HG03469 (cell line): ENCODE data around the gene JARID2.
"Not testable (repeated sequence)": the region's sequence is repeated elsewhere in the genome, so short reads cannot be mapped to it uniquely, and the experiment has no call there.

ENCODE experiments used
- ATAC-seq: cut with Tn5 transposase; IDR thresholded peaks from one replicate; pipeline ENCODE4 v1.9.1; 2021; ENCODE audit warnings: mild to moderate bottlenecking, moderate library complexity, moderate number of reproducible peaks; ENCODE audit not compliant: unreplicated experiment

The JARID2 gene

DNA sequence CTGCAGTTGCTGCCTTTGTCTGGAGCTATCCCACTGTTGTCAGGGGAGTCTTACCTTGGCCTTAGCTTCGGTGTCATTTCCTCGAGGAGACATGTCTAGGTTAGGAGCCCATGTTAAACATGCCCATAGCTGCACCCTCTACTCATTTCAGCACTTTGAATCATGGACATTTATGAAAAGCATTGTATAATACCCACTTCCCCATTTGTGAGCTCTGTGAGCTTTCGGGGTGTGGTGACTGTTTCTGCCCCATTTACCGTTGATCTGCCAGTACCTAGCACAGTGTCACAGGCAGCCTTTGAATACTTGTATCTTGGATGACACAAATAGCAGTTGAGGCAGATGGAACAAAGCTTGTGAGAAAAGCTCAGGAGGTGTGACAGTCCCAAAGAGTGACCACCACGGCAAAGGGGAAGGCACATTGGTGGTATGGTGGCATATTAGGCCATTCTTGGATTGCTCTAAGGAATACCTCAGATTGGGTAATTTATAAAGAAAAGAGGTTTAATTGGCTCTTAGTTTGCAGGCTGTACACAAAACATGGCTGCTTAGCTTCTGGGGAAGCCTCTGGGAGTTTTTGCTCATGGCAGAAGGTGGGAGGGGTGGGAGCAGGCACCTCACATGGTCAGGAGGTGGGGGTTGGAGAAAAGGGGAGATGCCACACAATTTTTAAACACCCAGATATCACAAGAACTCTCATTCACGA lies 42.0 kb downstream of the JARID2 start:
- peak; percentile 89 for ATAC-seq

DNA sequence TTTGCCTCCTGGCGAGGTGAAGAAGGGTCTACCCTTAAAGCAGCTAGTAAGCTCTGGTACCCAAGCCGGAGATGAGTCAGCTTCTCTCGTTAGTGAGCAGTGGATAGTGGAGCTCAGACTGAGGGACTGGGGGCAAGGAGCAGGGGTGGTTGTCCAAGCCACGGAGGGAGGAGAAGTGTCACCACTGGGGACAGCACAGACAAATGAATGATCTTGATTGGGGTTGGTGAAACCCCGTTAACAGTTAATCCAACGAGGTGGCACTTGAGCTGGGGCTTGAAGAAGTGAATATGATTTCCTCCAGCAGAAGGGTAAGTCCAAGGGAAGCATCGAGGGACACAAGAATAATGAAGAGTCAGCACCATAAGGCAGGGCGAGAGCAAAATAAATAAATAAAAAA lies 43.0 kb downstream of the JARID2 start:
- no peak for ATAC-seq

DNA sequence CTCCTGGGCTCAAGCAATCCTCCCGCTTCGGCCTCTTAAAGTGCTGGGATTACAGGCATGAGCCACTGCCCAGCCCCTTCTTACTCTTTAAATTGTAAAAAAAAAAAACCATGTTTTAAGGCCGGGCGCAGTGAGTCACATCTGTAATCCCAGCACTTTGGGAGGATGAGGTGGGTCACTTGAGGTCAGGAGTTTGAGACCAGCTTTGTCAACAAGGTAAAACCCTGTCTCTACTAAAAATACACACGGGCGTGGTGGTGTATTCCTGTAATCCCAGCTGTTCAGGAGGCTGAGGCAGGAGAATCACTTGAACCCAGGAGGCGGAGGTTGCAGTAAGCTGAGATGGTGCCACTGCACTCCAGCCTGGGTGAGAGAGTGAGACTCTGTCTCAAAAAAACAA lies 43.6 kb downstream of the JARID2 start:
- not testable (repeated sequence) for ATAC-seq

DNA sequence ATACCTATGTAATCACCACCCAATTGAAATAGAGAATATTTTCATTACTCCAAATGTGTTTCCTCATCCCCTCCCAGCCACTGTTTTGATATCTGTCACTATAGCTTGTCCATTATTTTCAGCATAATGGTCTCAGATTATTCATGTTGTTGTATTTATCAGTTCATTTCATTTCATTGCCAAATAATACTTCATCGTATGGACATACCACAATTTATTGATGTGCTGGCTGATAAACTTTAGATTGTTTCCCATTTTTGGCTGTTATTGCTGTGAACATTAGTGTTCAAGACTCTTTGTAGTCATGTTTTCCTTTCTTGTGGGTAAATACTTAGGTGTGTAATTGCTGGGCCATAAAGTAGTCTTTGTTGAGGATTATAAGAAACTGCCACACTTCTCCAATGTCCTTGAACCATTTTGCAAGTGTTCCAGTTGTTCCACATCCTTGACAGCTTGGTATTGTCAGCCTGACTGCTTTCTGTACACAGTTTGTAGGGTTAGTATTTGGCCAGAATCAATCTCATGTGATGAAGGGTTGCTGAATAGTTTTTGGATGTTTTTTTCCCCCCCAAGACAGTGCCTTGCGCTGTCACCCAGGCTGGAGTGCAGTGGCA lies 44.3 kb downstream of the JARID2 start:
- no peak for ATAC-seq

DNA sequence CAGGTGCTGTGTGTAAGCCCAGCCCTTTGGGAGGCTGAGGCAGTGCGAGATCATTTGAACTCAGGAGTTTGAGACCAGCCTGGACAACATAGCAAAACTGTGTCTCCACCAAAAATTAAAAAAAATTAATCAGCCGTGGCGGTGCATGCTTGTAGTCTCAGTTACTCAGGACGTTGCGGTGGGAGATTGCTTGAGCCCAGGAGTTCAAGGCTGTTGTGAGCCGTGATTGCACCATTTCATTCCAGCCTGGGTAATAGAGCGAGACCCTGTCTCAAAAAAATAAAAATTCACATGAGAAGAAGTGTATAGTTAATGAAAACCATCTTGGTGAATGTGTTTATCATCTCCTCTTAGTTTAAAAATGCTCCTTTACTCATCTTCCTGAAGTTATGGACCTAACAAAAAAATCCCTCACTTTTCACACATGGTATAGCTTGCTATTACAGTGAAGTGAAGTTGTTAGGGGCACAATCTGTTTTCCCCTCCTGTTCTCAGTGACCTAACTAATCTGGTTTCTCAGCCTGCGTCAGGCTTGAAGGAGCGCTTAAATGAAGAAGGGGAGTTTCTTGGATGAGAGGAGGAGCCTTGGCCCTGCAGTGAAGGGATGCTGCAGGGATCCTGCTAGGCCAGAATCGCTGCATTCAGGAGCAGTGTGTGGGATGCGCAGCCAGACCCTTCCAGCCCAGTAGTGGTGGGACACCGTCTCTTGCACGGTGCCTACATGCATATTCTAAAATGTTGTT lies 45.3 kb downstream of the JARID2 start:
- ATAC-seq = no peak

DNA sequence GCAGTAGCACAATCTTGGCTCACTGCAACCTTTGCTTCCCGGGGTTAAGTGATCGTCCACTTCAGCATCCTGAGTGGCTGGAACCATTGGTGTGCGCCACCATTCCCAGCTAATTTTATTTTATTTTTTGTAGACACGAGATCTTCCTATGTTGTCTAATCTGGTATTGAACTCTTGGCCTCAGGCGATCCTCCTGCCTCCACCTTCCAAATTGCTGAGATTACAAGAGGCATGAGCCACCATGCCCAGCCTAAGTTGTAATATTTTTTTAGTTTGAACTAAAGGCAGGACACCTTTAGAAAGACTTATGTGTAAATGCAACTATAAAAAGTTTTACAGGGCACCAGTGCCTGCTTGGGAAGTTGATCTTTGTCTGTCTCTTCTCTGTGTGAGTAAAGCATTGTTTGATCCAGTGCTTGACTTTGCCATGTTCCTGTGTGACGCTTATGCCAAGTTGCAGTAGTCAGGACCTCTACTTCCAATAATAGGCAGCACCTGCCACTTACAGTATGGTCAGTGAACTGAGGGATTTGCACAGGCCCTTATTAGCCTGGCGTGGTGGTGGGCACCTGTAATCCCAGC lies 46.9 kb downstream of the JARID2 start:
- ATAC-seq = no peak

DNA sequence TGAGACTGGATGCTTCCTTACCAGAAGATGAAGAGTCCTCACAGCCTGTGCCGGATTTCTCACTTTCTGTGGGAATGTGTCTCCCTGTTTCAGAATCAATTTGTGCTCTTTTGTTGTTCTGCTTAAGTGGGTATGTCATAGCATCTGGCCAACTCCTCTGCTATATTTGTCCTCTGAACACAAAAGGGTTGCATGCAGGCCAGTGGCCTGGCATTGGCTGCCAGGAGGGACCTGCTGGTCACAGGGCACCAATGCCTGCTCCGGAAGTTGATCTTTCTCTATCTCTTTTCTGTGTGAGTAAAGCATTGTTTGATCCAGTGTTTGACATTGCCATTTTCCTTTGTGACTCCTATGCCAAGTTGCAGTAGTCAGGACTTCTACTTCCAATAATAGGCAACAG lies 47.8 kb downstream of the JARID2 start:
- ATAC-seq = no peak

DNA sequence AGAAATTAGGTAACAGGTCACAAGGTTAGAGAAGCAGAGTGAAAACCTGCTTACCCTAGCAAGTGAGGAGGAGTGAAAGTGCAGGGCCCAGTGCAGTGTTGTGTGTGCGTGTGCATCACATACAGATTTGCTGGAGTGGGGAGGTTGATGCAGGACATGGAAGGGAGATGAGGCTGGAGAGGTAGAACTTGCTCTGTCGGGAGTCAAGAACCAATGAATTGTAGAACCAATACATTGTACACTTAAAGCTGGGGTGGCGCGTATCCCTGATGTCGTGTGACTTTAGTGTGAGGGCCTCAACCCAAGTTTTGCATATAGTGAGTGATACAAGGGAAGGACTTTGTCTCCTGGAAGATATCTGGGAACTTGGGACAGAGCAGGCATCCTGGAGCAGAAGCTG lies 48.6 kb downstream of the JARID2 start:
- no peak for ATAC-seq

DNA sequence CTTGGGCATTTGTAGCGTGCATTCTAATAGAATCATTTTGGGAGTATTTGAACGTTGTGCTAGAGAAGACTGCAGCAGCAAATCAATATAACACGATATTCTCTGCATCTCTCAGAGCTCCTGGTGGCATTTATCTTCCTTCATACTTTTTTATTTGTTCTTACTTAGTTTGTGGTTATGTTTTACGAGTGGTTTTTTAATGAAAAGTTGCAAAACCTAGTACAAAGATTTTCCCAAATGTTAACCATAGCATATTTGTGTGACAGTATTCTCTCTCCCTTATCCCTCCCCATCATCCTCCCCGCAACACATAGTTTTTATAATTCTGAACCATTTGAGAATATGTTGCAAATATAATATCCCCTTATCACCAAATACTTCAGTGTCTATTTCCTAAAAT lies 50.4 kb downstream of the JARID2 start:
- no peak for ATAC-seq

DNA sequence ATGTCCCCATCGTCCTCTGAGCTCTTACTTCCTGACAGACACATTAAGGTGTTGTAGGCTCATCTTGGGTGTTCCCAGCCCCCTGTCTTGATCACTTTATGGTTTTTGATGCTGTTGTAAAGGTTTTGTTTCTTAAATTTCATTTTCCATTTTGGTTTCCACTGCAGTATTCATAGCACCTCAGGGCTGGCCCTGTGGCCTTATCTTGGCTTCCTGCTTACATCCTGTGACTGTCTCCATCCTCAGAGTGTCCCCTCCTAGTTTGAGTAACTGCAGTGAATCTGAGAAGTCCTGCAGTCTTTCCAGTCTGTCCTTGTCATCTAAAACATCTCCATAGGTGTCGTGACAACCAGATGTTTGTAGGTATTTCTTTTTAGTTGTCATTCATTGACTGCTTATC lies 50.9 kb downstream of the JARID2 start:
- peak; percentile 31 for ATAC-seq

DNA sequence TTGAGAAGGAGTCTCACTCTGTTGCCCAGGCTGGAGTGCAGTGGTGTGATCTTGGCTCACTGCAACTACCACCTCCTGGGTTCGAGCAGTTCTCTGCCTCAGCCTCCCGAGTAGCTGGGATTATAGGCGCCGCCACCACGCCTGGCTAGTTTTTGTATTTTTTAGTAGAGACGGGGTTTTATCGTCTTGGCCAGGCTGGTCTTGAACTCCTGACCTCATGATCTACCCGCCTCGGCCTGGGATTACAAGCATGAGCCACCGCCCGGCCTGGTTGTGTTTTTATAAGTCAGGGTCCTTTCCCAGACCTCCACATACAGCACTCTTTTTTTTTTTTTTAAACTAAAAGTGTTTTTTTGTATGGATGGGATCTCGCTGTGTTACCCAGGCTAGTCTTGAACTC lies 51.3 kb downstream of the JARID2 start:
- not testable (repeated sequence) for ATAC-seq

DNA sequence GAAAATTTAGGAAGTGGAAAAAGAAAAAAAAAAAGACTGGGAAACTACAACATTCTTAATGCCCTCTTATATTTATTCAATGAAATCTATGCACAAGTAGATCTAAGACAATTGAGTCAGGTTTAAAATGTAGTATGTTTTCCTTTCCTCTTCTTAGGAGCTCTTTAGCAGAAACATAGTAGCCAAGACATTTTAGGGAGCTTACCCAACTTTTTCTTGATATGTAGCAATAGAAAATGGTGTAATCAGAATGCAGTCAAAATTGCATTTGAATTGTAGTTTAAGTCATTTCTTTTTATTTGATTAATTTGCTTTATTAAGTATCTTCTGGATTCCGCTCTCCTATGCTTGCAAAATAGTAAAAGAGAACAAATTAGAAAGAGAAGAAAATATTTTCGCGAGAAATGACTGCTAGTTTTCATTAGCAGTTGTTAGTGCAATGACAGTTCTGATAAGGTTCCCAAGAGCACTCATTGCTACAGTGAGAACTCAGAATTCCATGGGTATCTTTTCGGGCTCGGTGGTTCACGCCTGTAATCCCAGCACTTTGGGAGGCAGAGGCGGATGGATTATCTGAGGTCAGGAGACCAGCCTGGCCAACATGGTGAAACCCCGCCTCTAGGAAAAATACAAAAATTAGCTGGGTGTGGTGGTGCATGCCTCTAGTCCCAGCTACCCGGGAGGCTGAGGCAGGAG lies 52.2 kb downstream of the JARID2 start:
- no peak for ATAC-seq

DNA sequence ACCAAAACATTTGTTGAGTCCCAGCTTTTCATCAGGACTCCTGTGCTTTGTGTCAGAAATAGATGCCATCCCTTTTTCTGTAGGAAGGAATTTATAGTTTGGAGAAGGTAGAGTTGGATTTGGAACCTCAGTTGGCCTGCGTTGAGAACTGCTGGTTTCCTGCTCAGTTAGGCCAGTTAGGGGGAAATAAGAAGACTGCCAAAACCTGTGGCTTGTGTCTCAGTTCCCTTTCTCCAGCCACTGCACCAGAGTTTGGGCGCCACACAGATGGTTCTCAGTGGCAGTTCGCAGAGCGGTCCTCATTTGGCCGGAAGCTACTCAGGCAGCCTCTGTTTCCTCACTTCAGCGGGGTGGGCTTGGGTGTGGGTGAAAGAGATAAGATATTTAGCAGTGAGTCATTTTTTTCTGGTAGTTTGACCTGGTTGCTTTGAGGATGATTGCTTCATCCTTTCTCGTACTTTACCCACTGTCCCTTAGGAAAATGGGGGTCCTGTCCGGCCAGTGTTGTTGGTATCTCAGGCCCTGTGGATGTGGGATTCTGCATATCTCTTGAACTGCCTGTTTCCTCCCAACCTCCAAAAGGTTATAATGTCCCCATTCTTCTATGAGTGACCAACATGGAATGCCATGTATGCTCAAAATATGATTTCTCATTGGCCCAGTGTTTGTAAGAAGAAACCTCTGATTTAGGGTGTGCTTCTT lies 53.7 kb downstream of the JARID2 start:
- ATAC-seq = peak; percentile 40

DNA sequence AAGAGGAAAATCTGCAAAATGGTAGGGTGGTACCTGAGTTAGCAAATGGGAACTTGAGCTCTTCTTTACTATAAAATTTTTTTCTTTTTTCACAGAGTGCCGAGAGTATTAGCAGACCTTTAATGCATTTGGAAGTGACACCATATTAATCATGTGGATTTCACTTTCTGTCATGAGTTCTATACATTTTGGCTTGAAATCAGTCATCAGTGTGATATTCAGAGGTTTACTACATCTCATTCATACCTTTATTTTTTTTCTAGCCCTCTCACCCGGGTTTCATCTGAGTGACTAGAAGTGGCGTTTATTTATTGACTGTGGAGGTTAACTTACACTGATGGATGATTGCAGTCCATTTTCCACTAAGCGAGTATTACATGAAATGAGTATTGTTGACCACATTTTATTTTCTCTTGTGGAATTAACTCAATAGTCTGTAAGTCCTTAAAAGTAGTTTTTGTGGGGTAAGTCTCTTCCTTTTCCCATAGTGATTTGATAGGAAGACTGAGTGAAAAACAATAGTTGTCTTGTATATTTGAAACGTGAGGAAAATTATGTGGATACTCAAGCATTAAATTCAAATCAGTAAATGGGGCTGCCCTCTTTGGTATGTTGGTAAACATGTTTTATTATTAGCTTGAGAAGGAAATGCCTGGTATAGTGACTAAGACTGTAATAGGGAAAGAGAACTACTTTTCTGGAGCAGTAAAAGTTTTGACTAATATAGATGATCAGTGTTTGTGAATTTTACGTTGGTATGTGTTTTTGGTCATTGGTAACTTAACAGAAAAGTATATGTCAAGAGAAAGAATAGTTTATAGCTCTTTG lies 55.5 kb downstream of the JARID2 start:
- no peak for ATAC-seq

DNA sequence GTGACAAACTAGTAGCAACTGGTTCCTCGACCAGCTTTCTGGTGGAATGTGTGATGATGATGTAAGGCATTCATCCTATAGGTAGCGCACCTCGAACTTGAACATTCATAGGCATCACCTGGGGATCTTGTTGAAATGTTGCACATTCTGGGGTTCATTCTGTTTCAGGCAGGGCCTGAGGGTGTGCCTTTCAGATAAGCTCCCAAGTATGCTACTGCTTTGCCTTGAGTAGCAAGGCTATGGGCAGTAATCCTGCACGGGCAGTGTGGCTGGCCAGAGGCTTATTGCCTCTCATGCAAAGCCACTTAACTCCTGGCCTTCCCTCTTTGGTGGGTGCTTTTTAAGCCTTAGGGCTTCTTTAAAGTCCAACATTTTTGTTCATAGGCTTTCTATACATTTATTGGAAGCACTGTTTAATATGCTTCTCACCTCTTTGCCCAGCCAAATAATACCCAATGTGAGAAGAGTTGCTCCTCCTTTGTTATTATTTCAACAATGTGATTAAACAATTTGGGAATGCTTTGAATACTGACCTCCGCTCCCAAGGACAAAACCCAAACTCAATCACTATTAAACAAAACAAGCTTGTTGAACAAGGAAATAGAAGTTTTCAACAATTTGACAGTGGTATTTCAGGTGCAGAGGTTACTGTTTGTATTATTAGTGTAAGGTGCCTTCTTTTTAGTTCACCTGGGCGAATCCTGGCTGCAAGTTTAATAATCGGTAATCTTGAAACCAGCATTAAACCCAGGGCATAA lies 57.5 kb downstream of the JARID2 start:
- ATAC-seq = no peak

DNA sequence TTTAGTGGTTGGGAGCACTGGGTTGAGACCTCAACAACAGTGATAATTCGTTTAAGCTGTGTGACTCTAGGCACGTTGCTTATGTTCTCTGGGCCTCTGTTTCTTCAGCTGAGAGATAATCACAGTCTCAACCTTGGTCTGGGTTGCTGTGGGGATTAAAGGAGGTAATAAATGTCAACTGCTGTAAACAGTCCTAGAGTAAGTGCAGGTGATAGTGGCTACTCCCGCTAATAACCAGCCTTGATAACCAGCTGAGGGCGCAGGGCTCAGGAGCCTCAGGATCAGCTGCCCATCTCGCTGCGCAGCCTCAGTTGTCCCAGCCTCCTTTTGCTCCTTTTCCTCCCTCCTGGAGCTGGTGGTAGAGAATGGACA lies 58.0 kb downstream of the JARID2 start:
- no peak for ATAC-seq

DNA sequence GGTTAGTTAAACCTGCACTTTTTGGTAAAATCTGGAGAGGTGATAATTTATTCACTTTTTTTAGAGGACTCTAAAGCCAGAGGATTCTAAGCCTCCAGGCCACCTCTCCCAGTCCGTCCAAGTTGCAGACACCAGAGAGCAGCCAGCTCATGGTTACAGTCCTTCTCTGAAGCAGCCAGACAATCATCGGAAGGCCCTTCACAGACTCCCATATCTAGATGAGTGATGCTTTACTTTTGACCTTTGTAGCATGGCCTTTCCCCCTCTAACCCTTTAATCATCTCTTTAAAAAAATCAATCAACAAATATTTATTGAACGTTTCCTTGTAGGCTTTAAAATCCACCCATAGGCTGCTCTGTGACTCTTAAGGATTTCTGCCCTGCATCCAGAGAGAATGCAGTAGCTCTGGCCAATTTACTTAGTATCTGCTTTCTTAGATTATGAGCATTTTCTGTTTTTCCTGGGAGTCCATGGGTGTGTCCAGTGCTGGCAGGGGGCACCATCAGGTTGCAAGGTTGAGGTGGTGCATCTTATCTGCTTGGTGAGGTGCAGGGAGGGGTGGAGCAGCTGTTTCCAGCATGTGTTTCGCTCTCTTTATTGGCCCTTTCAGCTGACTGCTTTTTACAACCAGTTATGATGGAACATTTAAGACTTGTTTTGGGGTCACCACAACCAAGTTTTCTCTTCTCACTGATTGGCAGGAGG lies 58.6 kb downstream of the JARID2 start:
- ATAC-seq = no peak

DNA sequence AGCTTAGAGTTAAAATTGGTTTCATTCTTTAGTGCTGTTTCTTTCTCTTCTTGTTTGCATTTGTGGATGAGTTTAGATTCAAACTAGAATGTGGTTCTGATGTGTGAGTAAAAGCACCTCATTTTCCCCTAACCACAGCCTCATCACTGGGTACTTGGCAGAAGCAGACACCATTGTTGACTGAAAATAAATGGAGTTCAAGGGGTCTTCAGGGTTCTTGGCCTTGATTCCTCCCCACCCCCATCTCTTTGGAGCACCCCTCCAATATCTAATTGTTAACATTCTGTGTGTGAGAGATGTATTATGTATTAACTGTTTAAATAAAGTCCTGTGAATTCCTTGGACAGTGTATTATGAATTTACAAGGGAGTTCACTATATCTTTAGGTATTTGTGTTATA lies 59.6 kb downstream of the JARID2 start:
- ATAC-seq = no peak
